OCI-LY1 (cell line): ENCODE results near the gene SLC45A1.

Source experiments
- H2AFZ ChIP-seq: fragments of 200-600 bp; sonication (generic), shearing (Covaris generic); 2 replicates; pipeline ENCODE4 v1.6.0; 2014; ENCODE audit warnings: antibody characterized with exemption, mild to moderate bottlenecking, low read length
- H3F3A ChIP-seq: fragments of 200-600 bp; sonication (generic), shearing (Covaris generic); 2 replicates; pipeline ENCODE4 v1.6.0; 2014; ENCODE audit warnings: mild to moderate bottlenecking, antibody characterized with exemption, low read length, moderate library complexity; ENCODE audit not compliant: insufficient read depth
- H3K27ac ChIP-seq: fragments of 200-600 bp; sonication (generic); 2 replicates; pipeline ENCODE4 v1.5.1; 2014; ENCODE audit warnings: low read length, mixed run types, mild to moderate bottlenecking, low read depth; ENCODE audit not compliant: poor library complexity, severe bottlenecking
- H3K27me3 ChIP-seq: fragments of 200-600 bp; sonication (generic); 2 replicates; pipeline ENCODE4 v1.6.0; 2014; ENCODE audit warnings: antibody characterized with exemption, mild to moderate bottlenecking, low read length, moderate library complexity; ENCODE audit not compliant: insufficient read depth
- H3K36me3 ChIP-seq: fragments of 200-600 bp; sonication (generic); 2 replicates; pipeline ENCODE4 v1.6.1; 2014; ENCODE audit warnings: mild to moderate bottlenecking, antibody characterized with exemption, low read length, moderate library complexity, mixed read lengths; ENCODE audit not compliant: insufficient read depth
- H3K4me1 ChIP-seq: fragments of 200-600 bp; sonication (generic); 2 replicates; pipeline ENCODE4 v1.5.1; 2014; ENCODE audit warnings: mild to moderate bottlenecking, low read length, moderate library complexity; ENCODE audit not compliant: insufficient read depth, severe bottlenecking
- H3K4me2 ChIP-seq: fragments of 200-600 bp; sonication (generic), shearing (Covaris generic); 2 replicates; pipeline ENCODE4 v1.6.1; 2014; ENCODE audit warnings: low read length
- H3K4me3 ChIP-seq: fragments of 200-600 bp; sonication (generic); 2 replicates; pipeline ENCODE4 v1.5.1; 2014; ENCODE audit warnings: low read length, low read depth, mild to moderate bottlenecking, mixed read lengths; ENCODE audit not compliant: poor library complexity, severe bottlenecking
- H3K79me2 ChIP-seq: fragments of 200-600 bp; shearing (Covaris generic); 2 replicates; pipeline ENCODE4 v1.6.1; 2016; ENCODE audit warnings: mixed run types, low read length, mixed read lengths; ENCODE audit not compliant: insufficient read depth
- H3K9ac ChIP-seq: fragments of 200-600 bp; sonication (generic), shearing (Covaris generic); 2 replicates; pipeline ENCODE4 v1.6.1; 2014; ENCODE audit warnings: mild to moderate bottlenecking, low read length, mixed read lengths
- H3K9me2 ChIP-seq: fragments of 200-600 bp; sonication (generic), shearing (Covaris generic); 2 replicates; pipeline ENCODE4 v1.6.1; 2014; ENCODE audit warnings: low read depth, mild to moderate bottlenecking, low read length, mixed read lengths
- H3K9me3 ChIP-seq: fragments of 200-600 bp; shearing (Covaris generic); 2 replicates; pipeline ENCODE4 v1.6.1; 2014; ENCODE audit warnings: low read length, mixed read lengths
- H4K20me1 ChIP-seq: fragments of 200-600 bp; sonication (generic), shearing (Covaris generic); 2 replicates; pipeline ENCODE4 v1.6.0; 2016; ENCODE audit warnings: mild to moderate bottlenecking, low read length; ENCODE audit not compliant: insufficient read depth
- CTCF ChIP-seq: fragments of 200-600 bp; sonication (generic), shearing (Covaris generic); IDR thresholded peaks from 2 replicates; pipeline ENCODE4 v1.5.1; 2017; ENCODE audit warnings: mild to moderate bottlenecking, antibody characterized with exemption, low read length, moderate library complexity, mixed read lengths
- EZH2 ChIP-seq: fragments of 200-600 bp; sonication (generic), shearing (Covaris generic); IDR thresholded peaks from 2 replicates; pipeline ENCODE4 v1.8.0; 2017; ENCODE audit warnings: borderline replicate concordance, mixed run types, mild to moderate bottlenecking, antibody characterized with exemption, low read length, moderate library complexity, mixed read lengths

Gene SLC45A1

GRCh38 chr1:8363186-8363766 lies 45.4 kb downstream of the SLC45A1 start:
- H3K9me2 ChIP-seq = no peaks in the 10 kb centered on the region
- H3K9ac ChIP-seq = no peak overlapping the region
- H3F3A ChIP-seq = no peaks in the 10 kb centered on the region
- H3K79me2 ChIP-seq = peaks cover 6% of the 10 kb centered on the region
- no peaks in the 10 kb centered on the region for H3K27me3 ChIP-seq
- no peaks in the 10 kb centered on the region for H4K20me1 ChIP-seq
- H3K9me3 ChIP-seq = no peaks in the 10 kb centered on the region
- H3K4me2 ChIP-seq = no peak overlapping the region
- H2AFZ ChIP-seq = no peak overlapping the region
- H3K4me3 ChIP-seq = no peak overlapping the region
- H3K4me1 ChIP-seq = peaks cover 18% of the 10 kb centered on the region
- TF ChIP-seq CTCF (no peak), EZH2 (no peak)
- H3K36me3 ChIP-seq = peaks cover 94% of the 10 kb centered on the region
- no peak overlapping the region for H3K27ac ChIP-seq

DNA sequence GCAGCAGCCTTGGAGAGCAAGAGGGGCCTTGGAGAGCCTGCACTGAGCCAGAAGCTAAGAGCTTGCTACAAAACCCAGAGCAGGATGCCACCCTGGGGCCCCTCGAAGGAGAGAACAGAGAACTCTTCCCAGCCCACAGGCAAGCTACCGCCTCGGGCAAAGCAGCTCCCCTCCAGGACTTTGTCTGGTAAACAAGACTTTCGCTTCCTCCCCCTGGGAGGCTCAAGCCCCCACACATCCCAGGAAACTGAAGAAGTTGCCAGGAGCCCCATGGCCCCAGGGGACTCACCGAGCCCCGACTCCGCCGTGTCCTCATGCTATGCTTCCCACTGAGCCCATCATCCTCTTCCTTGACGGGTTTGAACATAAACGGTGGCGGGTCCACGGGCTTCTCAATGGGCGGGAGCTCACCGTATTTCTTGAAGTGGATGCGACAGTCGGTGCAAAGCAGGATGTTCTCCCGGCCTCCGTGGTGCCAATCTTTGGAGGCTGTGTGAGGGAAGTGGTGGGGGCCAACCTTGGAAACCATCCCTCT lies 45.9 kb downstream of the SLC45A1 start:
- Histone ChIP-seq H3K36me3 (peaks cover 94% of the 10 kb centered on the region), H3F3A (no peaks in the 10 kb centered on the region), H3K4me2 (no peak overlapping the region), H3K9me2 (no peaks in the 10 kb centered on the region), H3K9me3 (no peaks in the 10 kb centered on the region), H3K27ac (no peak overlapping the region), H3K79me2 (peaks cover 12% of the 10 kb centered on the region), H3K27me3 (no peaks in the 10 kb centered on the region), H3K4me3 (no peak overlapping the region), H4K20me1 (no peaks in the 10 kb centered on the region), H3K4me1 (peaks cover 18% of the 10 kb centered on the region), H2AFZ (no peak overlapping the region), H3K9ac (no peak overlapping the region)
- TF ChIP-seq EZH2 (no peak), CTCF (no peak)

DNA sequence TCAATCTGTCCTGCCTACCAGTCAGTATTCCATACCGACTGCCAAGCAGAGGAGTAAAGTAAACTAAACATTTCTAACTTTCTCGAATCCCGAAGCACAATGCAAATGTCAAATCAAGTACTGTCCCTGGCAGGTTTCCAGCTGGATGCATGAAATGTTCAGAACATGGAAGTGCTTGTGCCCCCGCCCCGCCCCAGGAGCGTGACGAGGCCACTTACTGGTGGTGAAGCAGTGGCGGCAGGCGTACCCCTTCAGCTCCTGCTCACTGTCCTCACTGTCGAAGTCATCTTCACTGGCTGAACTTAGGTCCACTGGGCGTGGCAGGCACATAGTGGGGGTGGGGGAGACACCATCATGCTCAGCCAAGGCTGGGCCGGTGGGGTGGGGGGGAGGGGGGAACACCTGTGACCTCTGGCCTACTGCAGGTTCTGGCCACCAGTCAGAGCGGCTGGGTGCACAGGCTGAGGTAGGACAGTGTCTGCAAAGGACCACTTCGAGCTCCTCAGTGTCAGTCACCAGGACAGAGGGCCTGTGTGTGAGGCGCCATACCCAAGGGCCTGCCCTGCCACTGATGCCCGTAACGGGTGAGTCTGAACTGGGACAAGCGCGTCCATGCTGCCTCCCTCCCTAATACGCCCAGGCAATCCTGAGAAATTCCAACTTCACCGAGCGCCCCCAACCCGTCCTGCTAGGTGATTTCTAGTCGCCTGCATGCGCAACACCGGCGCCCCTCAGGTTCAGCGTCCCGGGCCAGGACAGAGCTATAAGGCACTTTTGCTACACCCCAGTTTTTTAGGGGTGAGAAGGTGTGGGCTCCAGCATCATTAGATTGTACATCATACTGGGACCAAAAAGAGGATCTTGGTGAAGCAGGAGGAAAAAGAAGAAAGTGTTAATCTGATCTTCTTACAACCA lies 46.9 kb downstream of the SLC45A1 start:
- Histone ChIP-seq H3K4me2 (no peak overlapping the region), H3K27ac (no peak overlapping the region), H2AFZ (no peak overlapping the region), H3K9me3 (no peaks in the 10 kb centered on the region), H3F3A (no peaks in the 10 kb centered on the region), H3K4me3 (no peak overlapping the region), H3K9me2 (no peaks in the 10 kb centered on the region), H4K20me1 (no peaks in the 10 kb centered on the region), H3K79me2 (peaks cover 19% of the 10 kb centered on the region), H3K9ac (no peak overlapping the region), H3K4me1 (peaks cover 18% of the 10 kb centered on the region), H3K36me3 (peaks cover 88% of the 10 kb centered on the region), H3K27me3 (no peaks in the 10 kb centered on the region)
- TF ChIP-seq CTCF (no peak), EZH2 (no peak)
